Activated naive CD4-positive, alpha-beta T cell (primary cell): ENCODE data around the gene AFF3.

Experiments
- DNase-seq, 4 experiments: peaks; one replicate each; lab custom pipeline; 2025; lab: John Stamatoyannopoulos, UW

Gene AFF3

DNA sequence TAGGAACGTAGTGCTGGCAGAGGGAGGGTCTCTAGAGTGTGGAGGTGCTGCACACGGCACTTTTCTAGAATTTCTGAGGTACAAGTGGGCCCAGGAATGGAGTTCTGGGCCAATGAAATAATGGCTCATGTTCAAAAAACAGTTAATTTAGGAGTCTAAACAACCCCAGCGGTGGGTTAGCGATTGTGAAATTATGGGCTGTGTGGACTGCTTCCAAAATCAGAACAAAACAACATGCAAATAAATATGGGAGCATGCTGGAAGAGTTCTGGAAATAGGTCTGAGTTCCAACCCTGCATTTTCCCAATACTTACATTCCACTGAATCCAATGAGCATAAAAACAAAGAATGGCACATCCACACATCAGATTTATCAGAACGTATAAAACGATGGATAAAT is 317.6 kb downstream of the AFF3 start:
- DNase-seq, result no peak

DNA sequence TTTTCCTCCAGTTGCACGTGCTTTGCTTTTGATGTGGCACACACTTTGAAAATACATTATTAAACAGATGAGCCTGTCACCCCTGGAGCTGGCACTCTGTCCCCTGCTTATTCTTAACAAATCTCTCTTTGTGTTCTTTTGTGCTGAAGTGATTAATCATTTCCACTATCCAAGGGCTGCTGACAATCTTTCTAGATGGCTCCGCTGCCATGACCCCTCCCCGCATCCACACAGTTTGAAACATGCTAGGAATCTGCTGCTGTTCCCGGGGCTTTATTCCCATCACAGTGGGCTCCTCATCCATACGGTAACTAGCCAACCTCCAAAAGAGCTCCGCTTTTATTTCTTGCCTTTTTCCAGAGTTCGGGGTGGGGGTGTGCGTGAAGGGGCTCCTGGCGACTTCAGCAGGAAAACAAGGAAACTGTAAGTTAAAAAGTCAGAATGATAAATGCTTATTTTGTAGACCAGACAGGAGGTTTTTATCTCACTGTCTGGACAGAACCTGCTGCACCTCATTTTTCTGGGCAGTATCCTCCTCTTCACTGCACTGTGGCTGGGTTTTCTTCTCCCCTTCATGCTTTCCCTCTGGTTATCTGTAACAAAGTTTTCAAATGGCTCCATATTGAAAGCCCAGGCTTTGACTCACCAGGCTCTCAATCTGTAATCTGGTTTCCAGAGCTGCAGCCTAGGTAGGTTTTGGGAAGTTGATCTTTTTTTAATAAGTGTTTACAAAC is 319.7 kb downstream of the AFF3 start:
- DNase-seq, result no peak

DNA sequence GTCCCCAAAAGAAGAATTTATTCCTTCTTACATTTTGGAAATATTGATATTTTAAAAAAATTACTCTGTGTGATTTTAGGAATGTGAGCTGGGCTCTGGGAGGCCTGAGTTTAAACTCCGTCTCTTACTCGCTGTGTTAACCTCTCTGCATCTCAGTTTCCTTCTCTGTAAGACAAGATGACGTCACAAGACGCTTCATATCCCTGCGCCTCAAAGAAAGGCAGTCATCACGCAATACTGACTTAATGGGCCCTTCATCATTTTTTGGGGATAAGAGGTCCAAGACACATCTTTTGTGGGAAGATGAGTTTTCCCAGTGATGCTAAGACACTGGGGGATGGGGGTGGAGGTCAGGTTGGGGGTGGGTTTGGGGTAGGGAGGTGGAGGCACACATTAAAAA is 320.4 kb downstream of the AFF3 start:
- no peak for DNase-seq

DNA sequence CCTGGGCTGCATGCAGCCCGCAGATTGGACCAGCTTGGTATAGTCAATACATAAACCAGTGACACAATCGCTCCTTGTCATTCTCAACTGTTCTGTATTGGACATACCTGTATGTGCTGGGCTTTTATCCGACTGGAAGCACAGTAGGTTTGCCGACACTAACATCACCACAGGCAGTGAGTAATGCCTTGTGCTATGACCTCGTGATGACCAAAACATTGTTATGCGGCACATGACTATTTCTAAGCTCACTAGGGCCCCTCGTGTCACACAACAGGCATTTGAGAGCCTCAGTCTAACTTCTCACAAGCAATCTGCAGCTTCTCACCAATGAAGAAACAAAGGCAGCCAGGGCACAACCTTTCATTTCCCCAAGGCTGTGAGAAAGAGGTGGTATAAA is 320.8 kb downstream of the AFF3 start:
- no peak for DNase-seq

DNA sequence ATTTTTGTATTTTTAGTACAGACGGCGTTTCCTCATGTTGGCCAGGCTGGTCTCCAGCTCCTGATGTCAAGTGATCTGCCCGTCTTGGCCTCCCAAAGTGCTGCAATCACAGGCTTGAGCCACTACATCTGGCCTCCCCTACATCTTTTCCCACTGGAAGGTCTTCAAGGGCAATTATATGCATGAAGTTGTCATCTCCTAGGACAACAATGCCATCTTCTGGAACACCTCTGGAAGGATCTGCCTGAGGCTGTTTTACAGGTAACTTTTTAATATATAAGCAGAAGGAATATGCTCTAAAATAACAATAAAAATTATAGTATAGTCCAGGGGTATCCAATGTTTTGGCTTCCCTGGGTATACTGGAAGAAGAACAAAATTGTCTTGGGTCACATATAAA is 321.4 kb downstream of the AFF3 start:
- no peak for DNase-seq

DNA sequence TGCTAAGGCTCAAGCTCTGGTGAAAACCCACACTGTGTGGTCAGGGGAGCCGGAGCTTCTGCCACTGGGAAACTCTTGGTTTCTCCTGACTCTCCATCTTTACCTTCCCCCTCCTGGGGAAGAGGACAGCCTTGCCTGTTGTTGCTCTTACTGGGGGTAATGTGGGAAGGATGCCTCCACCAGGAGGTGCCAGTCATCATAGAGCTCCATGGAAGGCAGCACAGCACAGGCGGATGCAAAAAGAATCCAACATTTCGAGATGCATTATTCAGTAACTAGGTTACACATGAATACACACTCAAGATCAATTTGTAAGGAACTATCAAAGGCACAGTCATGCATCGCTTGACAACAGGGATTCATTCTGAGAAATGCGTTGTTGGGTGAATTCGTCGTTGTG is 322.6 kb downstream of the AFF3 start:
- no peak for DNase-seq

DNA sequence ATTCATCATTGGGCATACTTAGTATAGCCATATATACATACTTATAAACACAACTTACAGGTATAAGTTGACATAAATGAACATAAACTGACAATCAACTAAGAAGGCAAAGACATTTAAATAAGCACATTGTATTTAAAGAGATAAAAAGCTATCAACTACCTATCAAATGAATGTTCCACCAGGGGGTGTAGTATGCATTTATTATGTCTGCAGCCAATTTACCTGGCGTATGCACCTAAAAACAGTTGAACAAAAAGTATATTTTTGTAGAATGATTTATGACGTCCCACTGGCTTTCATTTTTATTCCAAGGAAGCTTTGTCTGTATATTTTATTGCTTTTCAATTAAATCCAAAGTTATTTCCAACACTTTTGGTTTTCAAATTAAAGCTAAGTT is 323.5 kb downstream of the AFF3 start:
- DNase-seq, result no peak

DNA sequence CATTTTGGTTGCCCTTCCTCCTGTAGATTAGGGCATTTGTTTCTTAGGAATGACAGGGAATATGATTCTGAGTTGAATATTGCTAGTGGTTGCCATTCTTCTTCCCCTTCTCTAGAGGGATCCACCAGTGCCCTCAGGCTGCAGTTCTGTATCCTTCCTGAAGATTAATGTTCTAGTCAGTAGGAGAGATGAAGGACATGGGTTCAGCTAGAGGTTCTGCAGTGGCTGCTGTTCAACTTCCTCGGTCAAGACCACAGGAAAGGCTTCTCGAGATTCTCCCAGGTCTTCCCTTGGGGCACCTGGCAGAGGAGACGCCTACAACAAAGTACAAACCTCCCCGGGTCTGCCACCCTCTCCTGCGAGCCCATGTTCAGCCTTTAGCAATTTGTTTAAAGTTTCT is 325.5 kb downstream of the AFF3 start:
- no peak for DNase-seq

DNA sequence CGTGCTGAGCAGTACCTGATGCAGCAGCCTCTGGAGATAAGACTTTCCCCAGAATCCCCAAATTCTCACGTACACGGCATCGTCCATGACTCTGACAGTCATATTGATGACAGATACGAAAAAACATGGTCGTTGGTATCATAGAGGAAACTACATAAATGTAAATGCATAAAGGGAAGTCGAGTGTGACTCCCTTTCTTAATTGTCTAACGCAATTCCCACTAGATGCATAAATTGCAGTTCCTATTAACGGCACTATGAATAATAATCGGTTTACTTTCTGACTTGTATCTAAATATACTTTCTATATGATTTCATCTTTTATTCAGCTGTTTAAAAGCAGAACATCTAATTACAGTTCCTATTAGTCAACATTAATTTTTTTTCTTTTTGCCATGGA is 330.0 kb downstream of the AFF3 start:
- no peak for DNase-seq

DNA sequence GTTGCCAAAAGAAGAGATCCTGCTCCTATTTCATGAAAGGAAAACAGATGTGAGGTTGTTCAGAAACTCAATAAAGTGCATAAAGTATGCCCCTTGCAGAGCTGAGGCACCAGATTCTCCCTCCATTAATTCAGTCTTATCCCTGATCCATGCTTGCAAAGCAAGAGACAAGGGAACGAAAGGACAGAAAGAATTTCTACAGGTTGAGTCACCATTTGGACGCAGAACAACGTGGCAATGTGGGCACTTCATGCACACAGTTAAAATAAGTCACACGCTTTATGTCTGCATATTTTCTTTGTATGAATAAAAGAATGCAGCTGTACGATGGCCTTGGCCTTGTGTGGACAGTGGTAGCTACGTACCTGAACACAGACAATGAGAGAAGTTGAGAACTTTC is 330.8 kb downstream of the AFF3 start:
- DNase-seq, result no peak

DNA sequence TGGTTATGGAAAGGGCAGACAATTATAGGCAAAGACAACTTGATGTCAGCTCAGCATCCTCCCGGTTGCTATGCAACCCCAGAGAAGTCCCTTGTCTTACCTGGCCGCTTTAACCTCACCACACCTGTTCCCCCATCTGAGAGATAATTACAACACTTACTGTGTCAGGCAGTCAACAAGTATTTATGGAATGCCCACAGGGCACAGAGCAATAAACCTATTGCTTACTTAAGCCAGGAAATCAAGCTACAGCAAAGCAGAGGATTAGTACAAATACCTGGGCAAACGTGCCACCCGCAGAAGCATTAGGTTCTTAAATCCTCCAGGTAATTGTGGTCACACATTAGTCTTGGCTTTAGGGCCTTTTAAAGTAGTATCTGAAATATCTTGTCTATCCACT is 332.2 kb downstream of the AFF3 start:
- no peak for DNase-seq

DNA sequence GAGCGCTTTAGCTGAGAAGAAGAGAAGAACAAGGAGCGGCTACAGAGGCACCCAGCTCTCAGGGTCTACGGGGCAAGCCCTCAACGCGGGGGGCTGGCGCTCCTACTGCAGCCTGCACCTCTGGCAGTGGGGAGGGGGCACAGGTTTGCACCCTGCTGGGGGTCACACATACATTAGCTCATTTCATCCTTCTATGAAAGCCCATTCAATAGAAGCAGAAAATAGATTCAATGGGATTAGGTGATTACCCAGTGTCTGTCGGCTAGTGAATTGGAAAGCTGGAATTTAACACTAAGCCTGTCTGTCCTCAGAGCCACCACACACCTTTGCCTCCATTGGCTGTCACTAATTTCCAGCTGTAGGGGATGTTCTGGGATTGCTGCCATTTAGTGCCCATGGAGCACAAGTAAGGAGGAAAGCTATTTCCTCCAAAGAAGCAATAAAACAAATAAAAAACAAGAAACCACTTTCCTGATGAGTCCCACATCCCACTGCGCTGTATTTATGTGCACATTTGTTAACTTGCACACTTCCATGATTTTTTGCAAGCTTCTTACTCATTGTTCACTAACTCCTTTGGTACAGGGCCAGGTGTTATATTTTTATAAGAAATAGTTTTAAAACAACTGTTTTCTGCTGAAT is 333.0 kb downstream of the AFF3 start:
- no peak for DNase-seq

DNA sequence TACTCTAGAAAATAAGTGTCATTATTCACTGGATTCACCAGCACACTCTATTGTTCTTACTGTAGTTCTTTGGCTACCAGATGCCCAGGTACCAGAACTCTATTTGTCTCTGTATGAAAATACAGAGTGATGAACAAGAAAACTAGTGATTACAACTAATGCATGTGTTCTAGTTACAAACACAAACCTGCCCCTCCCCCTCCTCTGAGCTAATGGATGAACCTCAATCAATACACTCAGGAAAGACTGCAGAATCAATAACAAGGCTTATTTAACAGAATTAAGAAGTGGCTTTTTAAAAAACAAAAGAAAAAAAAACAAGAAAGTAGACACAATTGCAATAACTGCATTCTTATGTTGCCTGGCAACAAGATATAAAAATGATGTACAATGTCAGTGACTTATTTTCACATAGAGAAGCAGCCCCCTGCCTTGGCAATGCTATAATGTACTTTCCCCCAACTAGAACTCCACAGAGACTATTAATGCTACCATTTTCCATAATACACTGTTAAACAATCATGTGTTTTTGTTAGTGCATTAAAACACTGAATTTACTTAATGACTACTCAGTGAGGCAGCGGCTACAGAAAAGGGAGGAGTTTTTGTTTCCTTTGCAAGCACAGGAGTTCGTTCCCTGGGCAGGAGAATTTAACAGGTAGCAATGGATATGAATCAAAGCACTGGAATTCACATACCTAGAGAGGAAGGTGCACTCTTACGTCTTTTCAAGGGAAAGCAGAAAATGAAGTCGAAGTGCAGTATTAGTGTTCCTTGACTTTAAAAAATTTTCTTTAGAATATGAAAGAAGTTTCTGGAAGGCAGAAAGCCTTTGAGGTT is 333.8 kb downstream of the AFF3 start:
- DNase-seq, result no peak

DNA sequence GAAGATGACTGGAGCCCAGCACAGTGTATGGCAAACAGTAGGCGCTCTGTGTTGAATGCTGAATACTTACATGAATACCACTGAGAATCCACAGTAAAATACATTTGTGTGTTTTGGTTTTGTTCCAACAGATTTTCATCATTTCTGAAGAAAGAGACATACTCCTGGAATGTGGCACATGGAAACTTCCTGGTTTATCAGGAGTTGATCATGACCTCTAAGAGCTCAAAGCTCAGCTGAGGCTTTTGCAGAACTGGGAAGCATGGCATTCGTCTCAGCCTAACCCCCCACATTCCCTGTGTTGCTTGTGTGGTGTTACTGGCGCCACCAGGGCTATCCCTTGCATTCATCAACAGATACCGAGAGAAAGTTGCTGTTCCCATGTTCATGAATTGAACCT is 335.6 kb downstream of the AFF3 start:
- DNase-seq, result no peak

DNA sequence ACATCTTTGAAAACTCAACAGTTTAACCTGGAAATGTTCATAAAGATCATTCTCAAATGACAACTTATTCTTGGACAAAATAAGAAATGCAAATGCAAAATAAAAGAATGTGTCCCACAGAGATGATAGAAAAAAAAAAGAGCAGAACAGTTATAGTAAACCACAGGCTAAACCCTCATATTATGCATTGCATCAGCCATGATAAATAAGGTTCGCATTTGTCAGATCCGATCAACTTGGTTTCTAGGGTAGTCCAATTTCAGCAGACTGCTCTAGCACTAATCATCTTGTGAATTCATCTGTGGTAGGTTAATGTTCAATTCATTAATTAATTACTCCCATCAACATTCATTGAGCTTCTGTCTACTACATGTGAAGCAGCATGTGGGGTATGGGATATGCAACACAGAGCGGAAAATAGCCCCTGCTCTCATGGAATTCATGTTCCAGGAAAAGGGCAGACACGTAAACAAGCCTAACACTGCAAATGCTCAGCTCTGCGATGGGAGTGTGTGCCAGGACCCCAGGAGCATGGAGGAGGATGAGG is 336.4 kb downstream of the AFF3 start:
- no peak for DNase-seq

DNA sequence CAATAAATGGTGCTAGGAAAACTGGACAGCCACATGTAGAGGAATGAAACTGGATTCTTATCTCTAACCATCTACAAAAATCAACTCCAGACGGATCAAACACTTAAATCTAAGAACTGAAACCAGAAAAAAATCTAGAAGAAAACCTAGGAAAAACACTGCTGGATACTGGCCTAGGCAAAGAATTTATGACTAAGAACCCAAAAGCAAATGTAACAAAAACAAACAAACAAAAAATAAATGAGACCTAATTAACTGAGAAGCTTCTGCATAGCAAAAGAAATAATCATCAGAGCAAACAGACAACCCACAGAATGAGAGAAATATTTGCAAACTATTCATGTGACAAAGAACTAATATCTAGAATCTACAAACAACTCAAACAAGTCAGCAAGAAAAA is 338.5 kb downstream of the AFF3 start:
- DNase-seq, result no peak

DNA sequence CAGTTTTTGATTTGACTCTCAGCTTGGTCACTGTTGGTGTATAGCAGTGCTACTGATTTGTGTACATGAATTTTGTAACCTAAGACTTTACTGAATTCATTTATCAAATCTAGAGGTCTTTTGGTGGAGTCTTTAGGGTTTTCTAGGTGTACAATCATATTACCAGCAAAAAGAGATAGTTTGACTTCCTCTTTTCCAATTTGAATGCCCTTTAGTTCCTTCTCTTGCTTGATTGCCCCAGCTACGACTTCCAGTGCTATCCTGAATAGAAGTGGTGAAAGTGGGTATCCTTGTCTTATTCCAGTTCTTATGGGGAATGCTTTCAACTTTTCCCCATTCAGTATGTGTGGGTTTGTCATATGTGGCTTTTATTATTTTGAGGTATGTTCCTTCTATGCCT is 339.7 kb downstream of the AFF3 start:
- no peak for DNase-seq

DNA sequence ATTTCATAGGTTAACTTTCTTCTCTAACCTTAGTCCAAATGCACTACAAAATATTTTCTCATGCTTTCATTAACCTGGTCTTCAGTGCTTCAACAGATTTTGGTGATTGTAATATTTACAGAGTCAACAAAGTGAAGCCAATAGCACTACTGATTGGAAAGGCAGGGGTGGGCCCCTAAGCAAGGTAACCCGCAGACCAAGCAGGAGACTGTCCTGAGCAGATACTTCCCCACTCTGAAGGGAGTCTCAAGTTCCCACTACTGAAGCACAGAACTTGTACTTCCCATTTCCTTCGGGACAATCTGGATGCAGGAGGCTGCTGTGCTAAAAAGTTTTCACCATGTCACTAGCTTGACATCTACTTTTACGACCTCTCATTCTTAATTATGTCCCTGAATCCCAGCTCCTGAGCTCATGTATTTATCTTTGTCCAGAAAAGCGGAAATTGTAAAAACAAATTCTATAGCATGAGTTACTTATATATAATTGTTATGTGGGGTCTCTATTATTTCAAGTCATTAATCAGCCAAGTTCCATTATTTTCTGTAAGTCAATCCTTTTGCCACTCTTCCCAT is 341.0 kb downstream of the AFF3 start:
- no peak for DNase-seq

DNA sequence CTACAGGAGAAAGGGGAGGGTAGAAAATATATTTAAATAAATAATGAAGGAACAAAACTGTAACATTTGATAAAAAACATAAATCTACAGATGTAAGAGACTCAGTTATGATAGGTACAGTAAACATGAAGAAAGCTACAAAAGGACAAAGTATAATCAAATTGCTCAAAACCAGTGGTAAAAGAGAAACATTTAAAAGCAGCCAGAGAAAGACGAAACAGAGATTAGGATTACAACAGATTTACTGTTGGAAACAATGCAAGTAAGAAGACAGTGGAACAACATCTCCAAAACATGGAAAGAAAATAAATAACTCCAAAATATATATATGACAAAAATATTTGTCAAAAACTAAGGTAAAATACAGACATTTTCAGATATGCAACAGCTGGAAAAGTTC is 344.9 kb downstream of the AFF3 start:
- no peak for DNase-seq

DNA sequence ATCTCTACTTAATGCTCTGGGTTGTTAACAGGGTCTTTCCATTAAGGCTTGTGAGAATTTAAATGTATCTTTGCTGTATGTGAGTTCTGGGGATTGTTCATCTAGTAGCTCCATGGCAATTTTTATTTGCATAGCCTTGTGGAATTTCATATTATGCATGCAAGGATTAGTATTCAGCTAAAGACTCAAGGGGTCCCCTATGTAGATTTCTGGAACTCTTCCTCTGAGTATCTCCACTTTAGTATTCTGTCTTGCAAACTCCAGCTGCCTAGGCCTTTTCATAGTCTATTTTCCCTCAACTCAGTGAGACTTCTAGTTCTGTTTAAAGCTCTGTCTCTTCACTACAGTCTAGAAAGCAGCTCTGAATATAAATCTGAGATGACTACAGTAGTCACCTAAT is 348.0 kb downstream of the AFF3 start:
- no peak for DNase-seq

DNA sequence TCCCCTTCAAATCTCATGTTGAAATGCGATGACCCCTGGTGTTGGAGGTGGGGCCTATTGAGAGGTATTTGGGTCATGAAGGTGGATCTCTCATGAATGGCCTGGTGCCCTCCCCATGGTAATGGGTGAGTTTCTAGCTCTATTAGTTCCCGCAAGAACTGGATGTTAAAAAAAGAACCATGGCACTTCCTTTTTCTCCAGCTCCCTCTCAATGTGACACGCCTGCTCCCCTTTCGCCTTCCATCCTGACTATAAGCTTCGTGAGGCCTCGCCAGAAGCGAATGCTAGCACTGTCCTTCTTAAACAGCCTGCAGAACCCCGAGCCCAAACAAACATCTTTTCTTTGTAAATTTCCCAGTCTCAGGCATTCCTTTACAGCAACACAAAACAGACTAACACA is 349.4 kb downstream of the AFF3 start:
- no peak for DNase-seq

DNA sequence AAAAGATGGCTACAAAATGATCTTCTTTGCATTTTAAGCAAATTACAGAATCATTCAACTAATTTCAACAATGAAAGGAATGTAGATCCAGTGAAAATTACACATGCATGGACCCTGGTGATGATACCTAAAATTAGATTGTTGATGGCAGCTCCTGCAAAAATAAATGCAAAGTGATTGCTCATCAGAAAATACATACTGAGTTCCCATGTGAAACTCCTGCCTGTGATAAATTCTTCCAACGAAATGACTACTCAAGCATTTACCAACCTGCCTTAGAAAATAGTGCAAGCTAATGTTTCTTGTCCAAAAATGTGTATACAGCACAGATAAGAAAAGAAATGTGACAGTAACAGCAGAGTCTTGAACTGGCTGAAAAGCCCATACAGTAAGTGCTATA is 352.5 kb downstream of the AFF3 start:
- DNase-seq, result no peak
